ENCODE results near the gene FBLN2.

FBLN2 gene

GRCh38 chr3:13648060-13649001 is 99.4 kb downstream of the FBLN2 start:
- DNase-seq (ENCODE audit: low spot score in 2 of 2) (peak; percentile 76 to 82), ATAC-seq (ENCODE audit: low read depth) (peak; percentile 63)
- peak overlapping the region; percentile 11 for H3K4me3 Mint-ChIP-seq
- no peaks in the 10 kb centered on the region for H3K9me3 Mint-ChIP-seq
- no peaks in the 10 kb centered on the region for H3K36me3 Mint-ChIP-seq
- peaks cover 31% of the 10 kb centered on the region for H3K27me3 Mint-ChIP-seq
- H3K4me1 Mint-ChIP-seq = peaks cover 17% of the 10 kb centered on the region
- H3K27ac Mint-ChIP-seq = no peak overlapping the region

- H3K36me3 Mint-ChIP-seq = no peaks in the 10 kb centered on the region
- ATAC-seq (ENCODE audit: low read depth) (peak; percentile 86), DNase-seq (ENCODE audit: low spot score in 2 of 2) (peak; percentile 78 to 91)
- peaks cover 17% of the 10 kb centered on the region for H3K4me1 Mint-ChIP-seq
- no peak overlapping the region for H3K27ac Mint-ChIP-seq
- peaks cover 32% of the 10 kb centered on the region for H3K27me3 Mint-ChIP-seq
- no peaks in the 10 kb centered on the region for H3K9me3 Mint-ChIP-seq
- peak overlapping the region; percentile 7 for H3K4me3 Mint-ChIP-seq
Observed at GRCh38 chr3:13650210-13651056, 101.5 kb downstream of the FBLN2 start.

- Mint-ChIP-seq H3K27ac (no peak overlapping the region), H3K9me3 (no peaks in the 10 kb centered on the region), H3K4me3 (no peak overlapping the region), H3K36me3 (no peaks in the 10 kb centered on the region), H3K27me3 (peaks cover 37% of the 10 kb centered on the region), H3K4me1 (peaks cover 19% of the 10 kb centered on the region)
- DNase-seq (ENCODE audit: low spot score in 2 of 2) (no peak), ATAC-seq (ENCODE audit: low read depth) (no peak)
Observed at GRCh38 chr3:13651057-13651400, 102.1 kb downstream of the FBLN2 start.

DNA sequence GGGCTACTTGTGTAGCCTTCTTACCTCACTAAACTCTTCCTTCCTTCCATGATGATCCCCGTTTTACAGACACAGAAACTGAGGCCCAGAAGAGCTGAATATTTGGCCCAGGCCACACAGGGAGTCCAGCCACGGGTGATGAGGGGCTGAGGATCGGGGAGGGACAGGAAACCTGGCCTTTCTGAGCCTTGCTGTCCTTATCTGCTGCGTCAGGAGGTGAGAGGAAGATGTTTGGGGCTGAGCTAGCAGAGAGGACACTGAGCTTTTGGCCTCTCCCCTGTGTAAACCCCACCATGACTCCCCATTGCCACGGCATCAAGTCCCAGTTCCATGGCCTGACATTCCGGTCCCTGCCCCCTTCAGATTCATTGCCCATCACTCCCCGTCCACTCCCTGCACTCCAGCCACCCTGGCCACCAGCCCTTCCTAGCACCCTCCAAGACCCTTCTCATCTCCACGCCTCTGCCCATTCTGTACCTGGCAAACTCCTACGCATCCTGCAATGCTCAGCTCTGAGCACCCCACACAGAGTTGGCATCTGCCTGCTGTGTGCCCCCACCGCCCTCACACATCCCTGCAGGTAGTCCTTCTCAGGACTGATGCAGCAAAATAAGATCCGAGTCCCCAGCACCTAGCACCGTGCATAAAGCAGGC is 103.0 kb downstream of the FBLN2 start:
- no peak overlapping the region for H3K4me3 Mint-ChIP-seq

DNA sequence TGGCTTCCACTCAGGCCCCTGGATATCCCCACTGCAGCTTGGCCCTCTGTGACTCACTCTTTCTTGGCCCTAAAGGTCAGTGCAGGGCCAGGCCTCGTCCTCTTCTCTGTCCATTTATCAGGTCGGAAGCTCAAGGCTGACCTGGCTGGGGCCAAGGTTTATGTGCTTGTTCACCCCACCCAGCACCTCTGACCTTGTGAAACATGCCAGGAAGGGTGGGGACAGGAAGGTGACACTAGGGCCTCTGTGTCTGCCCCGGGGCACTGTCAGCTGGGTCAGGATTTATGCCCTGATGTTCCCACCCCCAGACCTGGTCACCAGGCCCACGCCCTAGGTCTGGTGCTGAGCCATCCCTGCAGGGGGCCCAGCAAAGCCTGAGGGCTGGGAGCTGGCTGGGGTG is 103.8 kb downstream of the FBLN2 start:
- Mint-ChIP-seq H3K27ac (no peak overlapping the region), H3K4me1 (peaks cover 11% of the 10 kb centered on the region)
- no peak for ATAC-seq (ENCODE audit: low read depth)

More for the DNA sequence above, 103.0 kb downstream of the FBLN2 start:
- no peaks in the 10 kb centered on the region for H3K36me3 Mint-ChIP-seq
- H3K9me3 Mint-ChIP-seq = no peaks in the 10 kb centered on the region
- DNase-seq (ENCODE audit: low spot score in 2 of 2) (no peak), ATAC-seq (ENCODE audit: low read depth) (no peak)
- no peak overlapping the region for H3K27ac Mint-ChIP-seq
- peaks cover 19% of the 10 kb centered on the region for H3K4me1 Mint-ChIP-seq
- peaks cover 40% of the 10 kb centered on the region for H3K27me3 Mint-ChIP-seq

DNA sequence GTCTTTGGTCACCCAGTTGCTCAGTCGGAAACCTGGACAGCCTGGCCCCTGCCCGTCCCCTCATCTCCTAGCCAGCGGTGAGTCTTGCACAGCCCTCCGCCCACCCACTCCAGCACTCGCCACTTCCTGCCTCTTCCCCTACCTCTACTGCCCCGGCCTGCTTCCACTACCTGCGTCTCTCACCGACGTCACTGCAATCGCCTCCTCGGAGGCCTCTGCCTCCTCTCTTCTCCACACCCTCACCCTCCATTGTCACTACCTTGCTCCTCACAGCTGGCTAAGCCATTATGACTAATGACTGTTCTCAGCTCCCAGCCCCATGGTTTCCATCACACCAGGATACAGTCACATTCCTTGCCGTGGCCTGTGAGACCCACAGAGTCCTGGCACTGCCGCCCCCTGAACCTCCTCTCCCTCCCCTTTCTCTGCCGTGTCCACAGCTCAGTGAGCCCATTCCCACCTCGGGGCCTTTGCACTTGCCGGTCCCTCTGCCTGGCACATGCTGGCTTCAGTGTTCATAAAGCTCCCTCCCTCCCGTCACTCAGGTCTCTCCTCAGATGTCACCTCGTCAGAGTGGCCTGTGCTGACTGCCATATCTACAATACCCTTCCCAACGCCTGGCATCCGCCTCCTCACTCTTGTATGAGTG is 104.8 kb downstream of the FBLN2 start:
- no peak overlapping the region for H3K4me3 Mint-ChIP-seq
- DNase-seq (ENCODE audit: low spot score in 2 of 2) (no peak), ATAC-seq (ENCODE audit: low read depth) (no peak)
- no peak overlapping the region for H3K27ac Mint-ChIP-seq
- no peaks in the 10 kb centered on the region for H3K36me3 Mint-ChIP-seq
- H3K4me1 Mint-ChIP-seq = peaks cover 12% of the 10 kb centered on the region
- peaks cover 41% of the 10 kb centered on the region for H3K27me3 Mint-ChIP-seq
- H3K9me3 Mint-ChIP-seq = no peaks in the 10 kb centered on the region

More for the DNA sequence above, 103.8 kb downstream of the FBLN2 start:
- Mint-ChIP-seq H3K9me3 (no peaks in the 10 kb centered on the region), H3K27me3 (peaks cover 39% of the 10 kb centered on the region), H3K4me3 (no peak overlapping the region), H3K36me3 (no peaks in the 10 kb centered on the region)
- no peak for DNase-seq (ENCODE audit: low spot score in 2 of 2)

DNA sequence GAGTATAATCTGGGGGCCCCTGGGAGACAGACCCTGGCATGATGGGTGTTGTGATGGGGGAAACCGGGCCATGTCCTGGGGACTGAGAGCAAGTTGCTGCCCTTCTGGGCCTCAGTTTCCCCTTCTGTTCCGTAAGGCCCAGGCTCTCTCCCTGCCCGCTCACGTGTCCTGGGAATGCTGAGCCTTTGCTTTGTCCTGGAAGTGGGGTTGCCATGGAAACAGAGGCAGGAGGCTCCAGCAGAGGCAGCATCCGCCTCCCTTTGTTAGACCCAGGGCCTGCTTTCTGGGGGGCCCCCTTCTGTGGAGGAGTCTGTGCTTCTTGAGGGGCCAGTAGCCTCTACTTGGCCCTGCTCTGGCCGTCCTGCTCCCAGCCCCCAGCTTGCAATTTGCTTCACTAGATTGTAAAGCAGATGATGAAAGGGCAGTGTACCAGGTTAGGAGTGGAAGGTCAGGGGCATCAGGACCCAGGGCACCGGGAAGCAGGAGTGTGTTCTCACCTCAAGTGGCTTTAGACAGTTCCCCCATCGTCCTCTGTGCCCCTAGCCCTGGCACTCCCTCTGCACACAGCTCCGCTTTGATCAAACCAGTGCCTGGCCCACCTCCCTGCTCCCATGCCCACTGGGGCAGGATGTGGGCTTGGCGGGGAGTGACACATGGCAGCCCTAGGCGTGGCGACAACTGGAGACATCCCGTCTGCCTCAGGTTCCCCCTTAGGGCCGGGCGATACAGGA is 105.6 kb downstream of the FBLN2 start:
- Mint-ChIP-seq H3K4me3 (no peak overlapping the region), H3K27me3 (peaks cover 41% of the 10 kb centered on the region)
- DNase-seq (ENCODE audit: low spot score in 2 of 2) = no peak

DNA sequence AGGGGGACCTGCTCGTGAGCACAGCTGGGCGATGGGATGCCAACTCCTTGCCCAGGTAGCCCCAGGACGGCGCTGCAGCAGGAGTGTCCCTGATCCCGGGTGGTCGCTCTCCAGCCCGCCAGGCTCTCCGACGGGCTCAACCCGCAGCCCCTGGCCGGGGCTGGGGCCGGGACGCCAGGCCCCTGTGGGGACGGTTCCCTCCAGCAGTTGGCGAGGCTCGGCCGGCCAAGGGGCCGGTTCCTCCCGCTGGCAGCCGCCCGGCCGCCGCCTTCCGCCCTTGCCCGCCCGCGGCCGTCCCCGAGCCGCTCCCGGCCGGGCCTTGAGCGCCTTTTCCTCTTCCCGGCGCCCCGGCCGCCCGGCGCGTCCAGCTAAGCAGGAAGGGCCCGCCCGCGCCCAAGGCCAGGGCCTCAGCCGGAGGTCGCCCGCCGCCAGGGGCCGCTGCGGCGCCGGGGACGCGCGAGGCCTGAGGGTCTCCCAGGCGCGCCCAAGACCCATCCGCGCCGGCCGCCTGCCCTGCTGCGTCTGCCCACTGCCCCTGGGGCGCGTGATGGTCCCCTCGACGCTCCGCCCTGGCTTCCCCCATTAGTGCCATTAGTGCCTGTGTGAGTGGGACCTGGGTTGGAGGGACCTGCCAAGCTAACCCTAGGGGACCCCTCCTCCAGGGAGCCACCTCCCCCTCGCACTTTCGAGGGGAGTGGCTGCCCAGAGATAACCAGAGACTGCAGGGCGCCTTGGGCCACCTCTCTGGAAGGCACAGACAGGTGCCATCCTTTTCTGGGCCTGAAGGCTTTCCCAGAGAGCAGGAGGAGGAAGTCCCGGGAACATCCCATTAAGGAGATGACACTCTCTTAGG is 106.4 kb downstream of the FBLN2 start:
- H3K4me1 Mint-ChIP-seq = peaks cover 10% of the 10 kb centered on the region
- peak overlapping the region; percentile 4 for H3K4me3 Mint-ChIP-seq
- DNase-seq (ENCODE audit: low spot score in 2 of 2) = peak in 1 of 2 donors; percentile 37
- ATAC-seq (ENCODE audit: low read depth) = no peak
- peaks cover 39% of the 10 kb centered on the region for H3K27me3 Mint-ChIP-seq
- H3K36me3 Mint-ChIP-seq = no peaks in the 10 kb centered on the region
- no peak overlapping the region for H3K27ac Mint-ChIP-seq
- H3K9me3 Mint-ChIP-seq = no peaks in the 10 kb centered on the region

More for the DNA sequence above, 105.6 kb downstream of the FBLN2 start:
- ATAC-seq (ENCODE audit: low read depth) = no peak
- peaks cover 12% of the 10 kb centered on the region for H3K4me1 Mint-ChIP-seq
- H3K27ac Mint-ChIP-seq = no peak overlapping the region
- H3K36me3 Mint-ChIP-seq = no peaks in the 10 kb centered on the region
- H3K9me3 Mint-ChIP-seq = no peaks in the 10 kb centered on the region

GRCh38 chr3:13656584-13657301 is 107.8 kb downstream of the FBLN2 start:
- no peaks in the 10 kb centered on the region for H3K36me3 Mint-ChIP-seq
- peaks cover 33% of the 10 kb centered on the region for H3K27me3 Mint-ChIP-seq
- ATAC-seq (ENCODE audit: low read depth) = no peak

GRCh38 chr3:13657660-13658435 is 108.9 kb downstream of the FBLN2 start:
- no peaks in the 10 kb centered on the region for H3K9me3 Mint-ChIP-seq
- H3K4me3 Mint-ChIP-seq = no peak overlapping the region
- peaks cover 29% of the 10 kb centered on the region for H3K27me3 Mint-ChIP-seq
- H3K27ac Mint-ChIP-seq = no peak overlapping the region
- ATAC-seq (ENCODE audit: low read depth) = peak; percentile 89
- peaks cover 7% of the 10 kb centered on the region for H3K4me1 Mint-ChIP-seq
- DNase-seq (ENCODE audit: low spot score in 2 of 2) = peak; percentile 42 to 45
- no peaks in the 10 kb centered on the region for H3K36me3 Mint-ChIP-seq

More at GRCh38 chr3:13656584-13657301, 107.8 kb downstream of the FBLN2 start:
- Mint-ChIP-seq H3K4me1 (peaks cover 7% of the 10 kb centered on the region), H3K9me3 (no peaks in the 10 kb centered on the region), H3K4me3 (no peak overlapping the region), H3K27ac (no peak overlapping the region)
- DNase-seq (ENCODE audit: low spot score in 2 of 2) = no peak

GRCh38 chr3:13658681-13659080 is 109.8 kb downstream of the FBLN2 start:
- DNase-seq (ENCODE audit: low spot score in 2 of 2) (no peak), ATAC-seq (ENCODE audit: low read depth) (no peak)
- H3K9me3 Mint-ChIP-seq = no peaks in the 10 kb centered on the region
- no peaks in the 10 kb centered on the region for H3K36me3 Mint-ChIP-seq
- H3K4me3 Mint-ChIP-seq = no peak overlapping the region
- no peak overlapping the region for H3K27ac Mint-ChIP-seq
- peaks cover 7% of the 10 kb centered on the region for H3K4me1 Mint-ChIP-seq
- H3K27me3 Mint-ChIP-seq = peaks cover 26% of the 10 kb centered on the region
